NCI-H82 treated with DMSO at 0.1 percent for 48 hours (cell line): ENCODE results near the gene TERT.
"Not testable (repeated sequence)": the region's sequence is repeated elsewhere in the genome, so short reads cannot be mapped to it uniquely, and the experiment has no call there.

ENCODE experiments used
- DNase-seq: peaks from one replicate; lab custom pipeline; 2025; ENCODE audit not compliant: unreplicated experiment; lab: John Stamatoyannopoulos, UW

The TERT gene

DNA sequence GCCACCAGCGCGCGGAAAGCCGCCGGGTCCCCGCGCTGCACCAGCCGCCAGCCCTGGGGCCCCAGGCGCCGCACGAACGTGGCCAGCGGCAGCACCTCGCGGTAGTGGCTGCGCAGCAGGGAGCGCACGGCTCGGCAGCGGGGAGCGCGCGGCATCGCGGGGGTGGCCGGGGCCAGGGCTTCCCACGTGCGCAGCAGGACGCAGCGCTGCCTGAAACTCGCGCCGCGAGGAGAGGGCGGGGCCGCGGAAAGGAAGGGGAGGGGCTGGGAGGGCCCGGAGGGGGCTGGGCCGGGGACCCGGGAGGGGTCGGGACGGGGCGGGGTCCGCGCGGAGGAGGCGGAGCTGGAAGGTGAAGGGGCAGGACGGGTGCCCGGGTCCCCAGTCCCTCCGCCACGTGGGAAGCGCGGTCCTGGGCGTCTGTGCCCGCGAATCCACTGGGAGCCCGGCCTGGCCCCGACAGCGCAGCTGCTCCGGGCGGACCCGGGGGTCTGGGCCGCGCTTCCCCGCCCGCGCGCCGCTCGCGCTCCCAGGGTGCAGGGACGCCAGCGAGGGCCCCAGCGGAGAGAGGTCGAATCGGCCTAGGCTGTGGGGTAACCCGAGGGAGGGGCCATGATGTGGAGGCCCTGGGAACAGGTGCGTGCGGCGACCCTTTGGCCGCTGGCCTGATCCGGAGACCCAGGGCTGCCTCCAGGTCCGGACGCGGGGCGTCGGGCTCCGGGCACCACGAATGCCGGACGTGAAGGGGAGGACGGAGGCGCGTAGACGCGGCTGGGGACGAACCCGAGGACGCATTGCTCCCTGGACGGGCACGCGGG, at the start of gene TERT:
TSS of gene TERT (minus strand) at position 234 of the 815 bp plus-strand sequence. CDS start at position 155, 79 bp downstream.
- no peak for DNase-seq

DNA sequence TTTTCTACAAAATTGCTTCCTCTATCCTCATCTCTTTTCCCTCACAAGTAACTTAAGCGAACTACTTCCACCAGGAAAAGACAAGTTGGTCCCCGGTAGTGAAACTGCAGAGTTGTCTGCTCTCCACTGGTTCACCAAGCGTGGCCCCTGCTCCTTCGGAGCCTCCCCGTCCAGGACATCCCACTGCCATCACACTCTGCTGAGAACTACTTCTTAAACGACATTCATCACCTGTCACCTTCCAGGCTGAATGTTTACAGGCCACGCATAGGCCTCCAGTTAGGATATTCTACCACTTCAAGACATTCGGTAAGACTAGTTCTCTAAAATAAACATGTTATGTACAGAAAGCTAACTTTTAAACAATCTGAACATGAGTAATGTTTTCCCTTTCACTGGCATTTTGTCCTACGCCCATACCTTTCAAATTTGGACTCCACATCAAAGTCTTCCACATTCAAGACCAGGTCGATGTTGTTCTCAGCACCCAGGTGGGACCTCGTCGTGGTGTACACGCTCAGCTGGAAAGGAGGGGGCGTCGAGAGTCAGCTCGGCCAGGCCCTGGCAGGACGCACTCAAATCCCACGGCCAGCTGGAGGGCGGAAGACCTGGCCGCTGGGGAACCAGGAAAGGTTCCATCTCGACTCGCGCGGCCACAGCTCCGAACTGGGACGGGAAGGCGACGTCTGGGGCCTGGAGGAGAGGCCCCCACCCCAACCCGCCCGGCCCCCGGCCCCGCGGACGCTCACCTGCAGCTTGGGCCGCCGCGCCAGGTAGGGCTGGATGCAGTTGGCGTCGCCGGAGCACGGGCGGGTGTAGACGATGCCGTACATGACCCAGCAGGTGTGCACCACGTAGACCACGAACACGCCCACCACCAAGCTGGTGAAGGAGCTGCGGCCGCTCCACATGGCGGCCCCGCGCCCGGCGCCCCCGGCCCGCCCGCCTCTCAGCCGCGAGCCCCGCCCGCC, 49.3 kb upstream of the TERT start:
- no peak for DNase-seq

DNA sequence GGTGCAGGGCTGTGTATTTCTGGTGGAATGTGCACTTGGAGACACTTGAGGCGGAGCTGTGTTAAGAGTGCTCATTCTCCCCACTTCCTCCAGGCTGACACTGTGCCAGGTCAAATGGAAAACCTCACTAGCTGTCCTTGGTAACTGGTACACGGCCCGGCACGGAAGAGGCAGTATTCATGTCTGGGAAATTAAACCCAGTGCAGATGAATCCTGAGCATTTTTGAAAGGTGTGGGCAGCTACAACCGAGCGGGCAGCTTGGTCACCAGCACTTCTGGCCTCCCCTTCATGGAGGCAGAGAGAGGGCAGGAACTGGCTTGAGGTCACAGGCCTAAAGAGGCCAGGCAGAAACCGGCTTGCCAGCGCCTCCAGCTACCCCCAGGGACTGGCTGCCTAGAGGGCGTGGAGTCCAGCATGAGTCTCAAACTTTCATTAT, 48.5 kb upstream of the TERT start:
- no peak for DNase-seq

- not testable (repeated sequence) for DNase-seq
Measured at GRCh38 chr5:1342711-1343110, 47.8 kb upstream of the TERT start.

GRCh38 chr5:1342268-1342667, 47.4 kb upstream of the TERT start:
- no peak for DNase-seq

DNA sequence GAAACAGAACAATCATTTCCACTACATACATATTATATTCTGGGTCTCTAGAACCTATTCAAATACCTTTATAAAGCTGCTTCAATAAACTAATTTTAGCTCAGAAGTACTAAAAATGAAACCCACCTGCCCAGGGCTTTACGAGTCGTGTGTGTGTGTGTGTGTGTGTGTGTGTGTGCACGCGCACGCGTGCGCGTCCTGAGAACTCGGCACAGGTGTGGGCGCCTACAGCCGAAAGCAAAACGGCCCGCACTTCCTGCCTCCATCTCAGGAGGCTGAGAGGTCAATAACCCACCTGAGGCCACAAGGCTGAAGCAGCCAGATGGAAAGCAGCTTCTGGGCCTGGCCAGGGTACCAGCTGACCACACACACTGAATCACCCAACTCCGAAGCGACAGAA, 47.0 kb upstream of the TERT start:
- no peak for DNase-seq

DNA sequence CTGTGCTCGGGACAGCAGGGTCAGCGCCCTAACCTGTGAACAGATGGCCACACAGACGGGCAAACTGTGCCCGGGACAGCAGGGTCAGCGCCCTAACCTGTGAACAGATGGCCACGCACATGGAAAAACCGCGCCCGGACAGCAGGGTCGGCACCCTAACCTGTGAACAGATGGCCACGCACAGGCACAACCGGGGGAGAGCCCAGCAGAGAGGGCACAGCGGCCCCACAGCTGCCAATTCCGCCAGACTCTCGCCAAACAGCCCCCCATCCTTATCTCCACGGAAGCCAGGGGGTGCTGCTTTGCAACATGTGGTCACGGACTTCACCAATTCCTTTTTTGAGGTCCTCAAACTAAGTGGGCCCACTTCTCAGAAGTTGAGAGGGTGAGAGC, 44.9 kb upstream of the TERT start:
- DNase-seq = not testable (repeated sequence)

DNA sequence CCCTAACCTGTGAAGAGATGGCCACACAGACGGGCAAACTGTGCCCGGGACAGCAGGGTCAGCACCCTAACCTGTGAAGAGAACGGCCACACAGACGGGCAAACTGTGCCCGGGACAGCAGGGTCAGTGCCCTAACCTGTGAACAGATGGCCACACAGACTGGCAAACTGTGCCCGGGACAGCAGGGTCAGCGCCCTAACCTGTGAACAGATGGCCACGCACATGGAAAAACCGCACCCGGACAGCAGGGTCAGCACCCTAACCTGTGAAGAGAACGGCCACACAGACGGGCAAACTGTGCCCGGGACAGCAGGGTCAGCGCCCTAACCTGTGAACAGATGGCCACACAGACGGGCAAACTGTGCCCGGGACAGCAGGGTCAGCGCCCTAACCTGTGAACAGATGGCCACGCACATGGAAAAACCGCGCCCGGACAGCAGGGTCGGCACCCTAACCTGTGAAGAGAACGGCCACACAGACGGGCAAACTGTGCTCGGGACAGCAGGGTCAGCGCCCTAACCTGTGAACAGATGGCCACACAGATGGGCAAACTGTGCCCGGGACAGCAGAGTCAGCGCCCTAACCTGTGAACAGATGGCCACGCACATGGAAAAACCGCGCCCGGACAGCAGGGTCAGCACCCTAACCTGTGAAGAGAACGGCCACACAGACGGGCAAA, 44.4 kb upstream of the TERT start:
- not testable (repeated sequence) for DNase-seq

- DNase-seq = no peak
Measured at GRCh38 chr5:1338506-1339070, 43.7 kb upstream of the TERT start.

- DNase-seq = no peak
Measured at GRCh38 chr5:1338196-1338490, 43.3 kb upstream of the TERT start.

DNA sequence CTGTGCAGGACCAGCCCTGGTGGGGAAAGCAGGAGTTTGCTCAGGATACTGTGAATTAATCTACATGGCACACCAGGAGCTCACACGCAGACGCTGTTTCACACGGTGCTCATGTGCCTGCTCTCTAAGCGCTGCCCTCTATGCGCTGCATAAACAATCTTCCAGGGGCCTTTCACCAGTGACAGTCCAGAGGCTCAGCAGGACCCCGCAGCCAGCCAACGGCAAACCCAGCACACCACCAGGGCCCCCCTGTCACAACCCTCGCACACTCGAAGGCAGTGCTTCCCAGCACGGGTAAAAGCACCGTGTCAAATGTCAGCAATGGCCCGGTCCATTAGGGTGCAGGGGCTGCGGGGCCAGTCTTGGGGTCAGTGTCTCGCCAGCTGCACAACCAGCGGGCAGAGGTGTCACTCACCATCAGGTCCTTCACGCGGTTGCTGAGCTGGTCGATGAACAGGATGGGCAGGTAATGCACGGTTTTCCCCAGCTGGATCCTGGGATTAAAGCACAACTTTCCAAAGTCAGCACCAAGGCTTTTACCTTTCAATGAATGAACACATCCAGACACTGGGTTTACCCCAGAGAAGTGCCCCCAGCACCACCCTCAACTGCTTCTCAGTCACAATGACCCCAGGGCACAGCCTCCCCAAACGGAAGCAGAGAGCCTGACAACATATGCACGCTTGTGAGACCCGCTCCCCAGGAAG, 42.8 kb upstream of the TERT start:
- DNase-seq = no peak

DNA sequence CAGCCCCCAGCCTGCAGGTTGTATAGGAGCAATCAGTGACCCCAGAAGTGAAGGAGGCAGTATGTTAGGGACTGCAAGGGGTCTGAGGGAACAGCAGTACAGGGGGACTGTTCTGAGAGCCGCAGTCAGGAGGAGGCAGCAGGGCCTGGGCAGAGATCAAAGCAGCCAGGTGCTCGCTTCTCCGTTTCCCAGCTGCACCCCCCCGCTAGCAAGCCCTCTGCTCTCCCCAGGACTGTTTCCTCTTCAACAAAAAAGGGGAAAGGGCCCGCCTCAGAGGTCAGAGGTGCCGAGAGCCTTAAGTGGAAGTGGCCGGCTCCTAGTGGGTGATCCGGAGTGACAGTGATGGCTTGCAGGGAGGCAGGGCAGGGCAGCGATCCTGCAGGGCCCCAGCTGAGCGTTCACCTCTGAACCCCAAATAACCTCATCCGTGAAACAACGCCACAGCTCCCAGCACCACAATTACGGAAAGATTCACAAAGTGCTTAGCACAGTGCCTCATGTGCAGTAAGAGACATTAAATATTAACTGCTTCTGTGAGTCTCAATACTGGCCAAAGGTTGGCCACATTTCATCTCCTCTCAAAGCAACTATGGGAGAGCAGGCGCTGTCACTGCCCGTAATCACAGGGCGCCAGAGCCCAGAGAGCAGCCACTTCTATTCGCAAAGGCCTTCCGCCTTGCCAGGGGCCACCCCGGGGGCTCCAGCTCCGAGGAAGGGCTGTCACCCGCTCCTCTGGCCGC, 42.1 kb upstream of the TERT start:
- no peak for DNase-seq

DNA sequence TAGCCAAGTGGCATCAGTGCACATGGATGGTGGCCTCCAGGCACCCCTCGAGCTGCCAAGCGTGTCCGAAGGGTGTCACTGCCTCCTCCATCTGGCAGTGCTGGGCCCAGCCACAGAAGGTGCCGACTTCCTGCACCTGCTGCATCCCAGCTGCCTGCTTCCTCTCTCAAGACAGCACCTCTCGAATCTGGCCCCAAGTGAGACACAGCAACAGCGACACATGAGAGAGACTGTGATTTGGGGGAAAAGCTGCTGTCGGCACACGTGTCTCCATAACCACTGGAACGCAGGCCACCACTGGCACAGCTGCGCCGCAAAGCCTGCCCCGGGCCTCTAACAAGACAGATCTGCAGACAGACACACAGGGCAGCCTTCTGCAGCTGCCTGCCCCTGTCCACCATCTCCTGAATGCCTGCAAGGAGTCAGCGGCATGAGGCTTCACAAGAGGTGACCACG, 41.3 kb upstream of the TERT start:
- DNase-seq = no peak

GRCh38 chr5:1335540-1336095, 40.8 kb upstream of the TERT start:
- no peak for DNase-seq

- no peak for DNase-seq
Measured at GRCh38 chr5:1334831-1335539, 40.1 kb upstream of the TERT start.

DNA sequence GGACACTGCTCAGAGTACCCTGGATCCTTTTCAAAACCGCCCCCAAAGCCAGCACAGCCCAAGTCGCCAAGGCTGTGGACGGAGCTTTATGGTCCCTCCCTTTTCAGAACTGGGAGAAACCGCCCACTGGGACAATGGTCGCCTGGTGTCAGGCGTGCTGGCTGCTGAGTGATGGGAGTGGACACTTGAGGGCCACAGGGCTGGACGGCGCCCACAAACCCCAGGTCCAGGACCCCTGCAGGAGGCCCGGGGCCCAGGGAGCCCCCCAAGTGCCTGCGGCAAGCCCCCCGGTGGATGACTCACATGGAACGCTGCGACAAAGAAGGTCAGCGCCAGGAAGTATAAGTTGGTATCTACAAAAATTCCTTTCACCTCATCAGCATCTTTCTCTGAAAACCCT, 39.1 kb upstream of the TERT start:
- no peak for DNase-seq

DNA sequence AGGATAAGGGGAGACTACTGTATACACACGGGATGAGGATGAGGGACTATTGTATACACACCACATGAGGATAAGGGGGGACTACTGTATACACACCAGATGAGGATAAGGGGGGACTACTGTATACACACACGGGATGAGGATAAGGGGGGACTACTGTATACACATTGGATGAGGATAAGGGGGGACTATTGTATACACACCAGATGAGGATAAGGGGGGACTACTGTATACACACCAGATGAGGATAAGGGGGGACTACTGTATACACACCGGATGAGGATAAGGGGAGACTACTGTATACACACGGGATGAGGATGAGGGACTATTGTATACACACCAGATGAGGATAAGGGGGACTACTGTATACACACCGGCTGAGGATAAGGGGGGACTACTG, 38.4 kb upstream of the TERT start:
- not testable (repeated sequence) for DNase-seq

- DNase-seq = no peak
Measured at GRCh38 chr5:1332461-1333001, 37.7 kb upstream of the TERT start.
